Measurements from ENCODE around the gene ISCA2.

GRCh38 chr14:74522740-74523139 lies 29.2 kb downstream of the ISCA2 start:
- TF ChIP-seq CTCF (conservative IDR thresholded peaks at IDR 0.05; ENCODE audit: low read depth in 2 of 2): no peak
- no peak for TF ChIP-seq EZH2 (IDR thresholded peaks at IDR 0.05; ENCODE audit: low read depth, unreplicated experiment)
- no peak for TF ChIP-seq EZH2phosphoT487 (IDR thresholded peaks at IDR 0.05; ENCODE audit: unreplicated experiment)
- no peak for TF ChIP-seq POLR2AphosphoS5 (IDR thresholded peaks at IDR 0.05; ENCODE audit: low read depth)
- TF ChIP-seq REST (IDR thresholded peaks at IDR 0.05; ENCODE audit: unreplicated experiment): no peak
- no peak for TF ChIP-seq STAT1 (IDR thresholded peaks at IDR 0.05; ENCODE audit: unreplicated experiment)
- no peak for TF ChIP-seq NANOG (IDR thresholded peaks at IDR 0.05; ENCODE audit: borderline replicate concordance)
- no peak for TF ChIP-seq JUNB (IDR thresholded peaks at IDR 0.05; ENCODE audit: unreplicated experiment)
- no peak for TF ChIP-seq CREB1 (CRISPR knock-in tag; IDR thresholded peaks at IDR 0.05; ENCODE audit: low read depth)
- no peak for TF ChIP-seq ZNF114 (CRISPR knock-in tag; IDR thresholded peaks at IDR 0.05)
